ENCODE measurements around the gene PAK6. TPM values are rescaled to one million over a fixed set of nuclear protein-coding genes. Genes with fewer than 3 reads are reported as not detected.

PAK6 gene
- total and polyA plus RNA-seq, 9 of the 15 experiments (the other 6 are each of a cell fraction or from before 2014, with no cell fraction given), result 0.03 to 0.74 (median 0.16) TPM; not detected in 2

DNA sequence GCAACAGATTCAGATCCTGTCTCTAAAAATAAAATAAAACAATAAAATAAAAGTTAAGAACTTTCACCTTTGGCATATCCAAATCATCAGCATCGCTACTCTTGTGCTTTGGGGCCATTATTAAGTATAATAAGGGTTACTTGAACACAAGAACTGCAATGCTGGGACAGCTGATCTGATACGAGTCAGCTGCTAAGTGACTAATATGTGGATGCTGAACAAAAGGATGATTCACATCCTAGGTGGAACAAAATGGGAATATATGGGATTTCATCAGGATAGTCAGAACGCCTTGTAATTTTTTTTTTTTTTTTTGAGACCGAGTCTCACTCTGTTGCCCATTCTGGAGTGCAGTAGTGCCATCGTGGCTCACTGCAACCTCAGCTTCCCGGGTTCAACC lies 48.3 kb upstream of the PAK6 start:
- in situ Hi-C loops (cut with MboI), result no loop called here

DNA sequence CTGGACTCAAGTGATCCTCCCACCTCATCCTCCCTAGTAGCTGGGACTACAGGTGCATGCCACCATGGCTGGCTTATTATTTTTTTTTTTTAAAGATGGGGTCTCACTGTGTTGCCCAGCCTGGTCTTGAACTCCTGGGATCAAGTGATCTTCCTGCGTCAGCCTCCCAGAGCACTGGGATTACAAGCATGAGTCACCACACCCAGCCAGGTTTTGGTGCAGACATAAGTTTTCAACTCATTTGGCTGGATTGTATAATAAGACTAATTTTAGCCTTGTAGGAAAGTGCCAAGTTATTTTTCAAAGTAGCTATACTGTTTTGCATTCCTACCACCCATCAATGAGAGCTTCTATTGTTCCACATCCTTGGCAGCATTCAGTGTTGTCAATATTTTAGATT lies 45.9 kb upstream of the PAK6 start:
- POLR2A ChIA-PET, result no interaction called here
- intact Hi-C loops (cut with micrococcal nuclease) (no loop called here), in situ Hi-C loops (cut with MboI) (no loop called here)
- Histone ChIP-seq H3K4me3 (no peak overlapping the region), H3K9me1 (ENCODE audit: control insufficient read depth, insufficient read depth, low read length) (no peaks in the 10 kb centered on the region), H3K27ac (ENCODE audit: extremely low read depth, low read depth, low read length) (no peak overlapping the region), H3K9me3 (replicated peaks; ENCODE audit: control insufficient read depth, insufficient read depth, low read depth, low read length) (no peaks in the 10 kb centered on the region), H4K20me1 (replicated peaks; ENCODE audit: control insufficient read depth, insufficient read depth, low read length) (no peaks in the 10 kb centered on the region; the same call in 1 of the 2 replicates), H3K4me2 (ENCODE audit: insufficient read depth, low read length) (no peak overlapping the region), H3K79me2 (ENCODE audit: control insufficient read depth, insufficient read depth, low read length) (peaks cover 13% of the 10 kb centered on the region; the same call in 2 of the 3 replicates), H3K36me3 (ENCODE audit: control insufficient read depth, insufficient read depth, low read length) (peaks cover 93% of the 10 kb centered on the region), H3K9ac (ENCODE audit: insufficient read depth in 1 of 2, low read depth in 2 of 2, low read length in 2 of 2) (no peak overlapping the region), H2AFZ (ENCODE audit: low read depth, low read length) (no peak overlapping the region), H3K4me1 (replicated peaks in 1 of 2; ENCODE audit: control insufficient read depth in 2 of 2, insufficient read depth in 2 of 2, low read length in 2 of 2) (no peaks in the 10 kb centered on the region), H3K27me3 (ENCODE audit: control insufficient read depth in 2 of 2, insufficient read depth in 2 of 2, low read length in 2 of 2) (no peaks in the 10 kb centered on the region)
- CTCF ChIA-PET (ENCODE audit: low intra/inter-chr PET ratio), result interaction anchor here (0.6 kb wide), 1 partner anchor 24 kb away, joined by 4 read pairs; no protein-coding TSS in a partner anchor
- DNase-seq (ENCODE audit: extremely low read depth in 1 of 4, low spot score in 3 of 4) (no peak), ATAC-seq (no peak), FAIRE-seq (no peak)
- WGBS (ENCODE audit: insufficient coverage, low coverage, missing lambda C conversion rate), result 90% methylated on average over 1 of the region's 1 CpG
- BruUV-seq (replicated peaks), result no TSS peak
- no peak for TF ChIP-seq SMARCA5 (IDR thresholded peaks at IDR 0.05)
- no peak for TF ChIP-seq SOX6 (IDR thresholded peaks at IDR 0.05)
- peak; percentile 60 for TF ChIP-seq ZNF121 (CRISPR knock-in tag; conservative IDR thresholded peaks at IDR 0.05)
- no peak for TF ChIP-seq ZFX (CRISPR knock-in tag; IDR thresholded peaks at IDR 0.05)

More for the DNA sequence above, 48.3 kb upstream of the PAK6 start:
- Histone ChIP-seq H4K20me1 (replicated peaks; ENCODE audit: control insufficient read depth, insufficient read depth, low read length) (no peaks in the 10 kb centered on the region; the same call in 1 of the 2 replicates), H3K4me1 (replicated peaks in 1 of 2; ENCODE audit: control insufficient read depth in 2 of 2, insufficient read depth in 2 of 2, low read length in 2 of 2) (no peaks in the 10 kb centered on the region), H3K36me3 (ENCODE audit: control insufficient read depth, insufficient read depth, low read length) (peaks cover 80% of the 10 kb centered on the region), H3K27ac (ENCODE audit: extremely low read depth, low read depth, low read length) (no peak overlapping the region), H3K27me3 (ENCODE audit: control insufficient read depth in 2 of 2, insufficient read depth in 2 of 2, low read length in 2 of 2) (no peaks in the 10 kb centered on the region), H3K9ac (ENCODE audit: insufficient read depth in 1 of 2, low read depth in 2 of 2, low read length in 2 of 2) (no peak overlapping the region), H3K9me1 (ENCODE audit: control insufficient read depth, insufficient read depth, low read length) (no peaks in the 10 kb centered on the region), H3K4me2 (ENCODE audit: insufficient read depth, low read length) (no peak overlapping the region), H2AFZ (ENCODE audit: low read depth, low read length) (no peak overlapping the region), H3K9me3 (replicated peaks; ENCODE audit: control insufficient read depth, insufficient read depth, low read depth, low read length) (no peaks in the 10 kb centered on the region), H3K79me2 (ENCODE audit: control insufficient read depth, insufficient read depth, low read length) (peaks cover 13% of the 10 kb centered on the region; the same call in 2 of the 3 replicates), H3K4me3 (no peak overlapping the region)
- ATAC-seq (no peak), FAIRE-seq (no peak), DNase-seq (ENCODE audit: extremely low read depth in 1 of 4, low spot score in 3 of 4) (no peak)
- ChIA-PET CTCF (ENCODE audit: low intra/inter-chr PET ratio) (no interaction called here), POLR2A (no interaction called here)
- intact Hi-C loops (cut with micrococcal nuclease), result no loop called here
- WGBS (ENCODE audit: insufficient coverage, low coverage, missing lambda C conversion rate), result 93% methylated on average over 4 of the region's 6 CpGs
- BruUV-seq (replicated peaks), result no TSS peak
- TF ChIP-seq SMAD2 (IDR thresholded peaks at IDR 0.05; ENCODE audit: low read depth, low read length), result no peak
- peak; percentile 40; the same call in 1 of the 2 replicates for TF ChIP-seq FOSL1 (tag; conservative IDR thresholded peaks at IDR 0.05)

Measured in K562 (cell line).